Measurements from ENCODE around the gene LIG3.
"Not testable (repeated sequence)": the region's sequence is repeated elsewhere in the genome, so short reads cannot be mapped to it uniquely, and the experiment has no call there.

The LIG3 gene

GRCh38 chr17:34999456-34999855 lies 19.1 kb downstream of the LIG3 start:
- H3K27me3 ChIP-seq (ENCODE audit: insufficient read depth, poor library complexity, severe bottlenecking): no peaks in the 10 kb centered on the region
- TF ChIP-seq SPI1 (IDR thresholded peaks at IDR 0.05; ENCODE audit: borderline replicate concordance, low read depth): no peak
- no peak for TF ChIP-seq POLR2AphosphoS5 (IDR thresholded peaks at IDR 0.05; ENCODE audit: low read depth)
- TF ChIP-seq GABPA (IDR thresholded peaks at IDR 0.05; ENCODE audit: low read depth): no peak
- no peak overlapping the region for H3K4me3 ChIP-seq (replicated peaks; ENCODE audit: insufficient read depth, low read length)
- no peak overlapping the region for H3K27ac ChIP-seq (replicated peaks)
- DNase-seq (ENCODE audit: low read depth in 1 of 2, low spot score in 1 of 2): no peak

- H3K27me3 ChIP-seq (ENCODE audit: insufficient read depth, poor library complexity, severe bottlenecking); DNase-seq (ENCODE audit: low read depth in 1 of 2, low spot score in 1 of 2); H3K4me3 ChIP-seq (replicated peaks; ENCODE audit: insufficient read depth, low read length); H3K27ac ChIP-seq (replicated peaks): not testable (repeated sequence)
Measured at GRCh38 chr17:35000965-35001364, 20.7 kb downstream of the LIG3 start.

GRCh38 chr17:35001549-35001948 lies 21.2 kb downstream of the LIG3 start:
- DNase-seq (ENCODE audit: low read depth in 1 of 2, low spot score in 1 of 2): no peak
- Histone ChIP-seq H3K27ac (replicated peaks) (no peak overlapping the region), H3K4me3 (replicated peaks; ENCODE audit: insufficient read depth, low read length) (no peak overlapping the region), H3K27me3 (ENCODE audit: insufficient read depth, poor library complexity, severe bottlenecking) (no peaks in the 10 kb centered on the region)
- TF ChIP-seq SPI1 (IDR thresholded peaks at IDR 0.05; ENCODE audit: borderline replicate concordance, low read depth) (no peak), POLR2AphosphoS5 (IDR thresholded peaks at IDR 0.05; ENCODE audit: low read depth) (no peak), REST (IDR thresholded peaks at IDR 0.05; ENCODE audit: insufficient replicate concordance, low read depth) (no peak), GABPA (IDR thresholded peaks at IDR 0.05; ENCODE audit: low read depth) (no peak), CTCF (IDR thresholded peaks at IDR 0.05; ENCODE audit: insufficient read depth, low read length) (no peak)

GRCh38 chr17:35002876-35003551 lies 22.7 kb downstream of the LIG3 start:
- TF ChIP-seq SPI1 (IDR thresholded peaks at IDR 0.05; ENCODE audit: borderline replicate concordance, low read depth) (no peak), GABPA (IDR thresholded peaks at IDR 0.05; ENCODE audit: low read depth) (no peak), POLR2AphosphoS5 (IDR thresholded peaks at IDR 0.05; ENCODE audit: low read depth) (no peak), CTCF (IDR thresholded peaks at IDR 0.05; ENCODE audit: insufficient read depth, low read length) (no peak), REST (IDR thresholded peaks at IDR 0.05; ENCODE audit: insufficient replicate concordance, low read depth) (no peak)
- DNase-seq (ENCODE audit: low read depth in 1 of 2, low spot score in 1 of 2): no peak
- Histone ChIP-seq H3K4me3 (replicated peaks; ENCODE audit: insufficient read depth, low read length) (no peak overlapping the region), H3K27me3 (ENCODE audit: insufficient read depth, poor library complexity, severe bottlenecking) (no peaks in the 10 kb centered on the region), H3K27ac (replicated peaks) (no peak overlapping the region)

- Histone ChIP-seq H3K4me3 (replicated peaks; ENCODE audit: insufficient read depth, low read length) (no peak overlapping the region), H3K27me3 (ENCODE audit: insufficient read depth, poor library complexity, severe bottlenecking) (no peaks in the 10 kb centered on the region), H3K27ac (replicated peaks) (no peak overlapping the region)
- no peak for TF ChIP-seq SPI1 (IDR thresholded peaks at IDR 0.05; ENCODE audit: borderline replicate concordance, low read depth)
- TF ChIP-seq GABPA (IDR thresholded peaks at IDR 0.05; ENCODE audit: low read depth): no peak
- no peak for TF ChIP-seq REST (IDR thresholded peaks at IDR 0.05; ENCODE audit: insufficient replicate concordance, low read depth)
- TF ChIP-seq CTCF (IDR thresholded peaks at IDR 0.05; ENCODE audit: insufficient read depth, low read length): no peak
- TF ChIP-seq POLR2AphosphoS5 (IDR thresholded peaks at IDR 0.05; ENCODE audit: low read depth): no peak
- DNase-seq (ENCODE audit: low read depth in 1 of 2, low spot score in 1 of 2): no peak
Measured at GRCh38 chr17:35003778-35004177, 23.5 kb downstream of the LIG3 start.
